Measurements from ENCODE around the gene CNIH2. TPM values are rescaled to one million over a fixed set of nuclear protein-coding genes. Genes with fewer than 3 reads are reported as not detected.

The CNIH2 gene
- total and polyA plus RNA-seq, 4 donors, result 1.1 to 3.4 (median 1.5) TPM

- TF ChIP-seq CTCF (IDR thresholded peaks at IDR 0.05; ENCODE audit: control extremely low read depth, extremely low read depth), result no peak
- 92 to 94% methylated on average over 19 of the region's 19 CpGs for WGBS, 2 donors
Observed at GRCh38 chr11:66333220-66333877, 55.4 kb downstream of the CNIH2 start.

More at GRCh38 chr11:66333220-66333877, 55.4 kb downstream of the CNIH2 start:
- H3K4me3 ChIP-seq, result no peak overlapping the region
- DNase-seq, result no peak
- peaks cover 0 to 1% (median 0%) of the 10 kb centered on the region in 4 donors for H3K9me3 ChIP-seq (ENCODE audit: control insufficient read depth in 4 of 4, insufficient read depth in 3 of 4, low read length in 3 of 4)
- no peaks in the 10 kb centered on the region for H3K27me3 ChIP-seq (ENCODE audit: control insufficient read depth in 3 of 3, insufficient read depth in 3 of 3, low read length in 2 of 3)
- H3K4me1 ChIP-seq (ENCODE audit: control insufficient read depth in 5 of 5, insufficient read depth in 5 of 5, low read length in 5 of 5), result peaks cover 0 to 28% (median 13%) of the 10 kb centered on the region in 5 donors
- H3K9ac ChIP-seq (ENCODE audit: insufficient read depth in 1 of 2, low read length in 2 of 2), result no peak overlapping the region
- no peak overlapping the region for H3K27ac ChIP-seq (ENCODE audit: low read depth in 1 of 2, low read length in 1 of 2)
- no peak for ATAC-seq (ENCODE audit: insufficient read depth, low FRiP score)
- peaks cover 0 to 30% (median 0%) of the 10 kb centered on the region in 4 donors for H3K36me3 ChIP-seq (ENCODE audit: control insufficient read depth in 4 of 4, insufficient read depth in 4 of 4, low read length in 4 of 4)

Other genes starting within 250 kb of the CNIH2 start
- gene GAL3ST3, start 229.0 kb upstream of the CNIH2 start, total RNA-seq, result not detected
- gene GAL3ST3, start 229.0 kb upstream of the CNIH2 start, polyA plus RNA-seq, result not detected
- gene SF3B2, start 225.8 kb upstream of the CNIH2 start, total RNA-seq, result 100 to 1,000 TPM; 130 to 187 TPM
- 100 to 1,000 TPM in 1 of 2 donors, 10 to 100 TPM in 1; 78.0 to 139 TPM for gene SF3B2, start 225.8 kb upstream of the CNIH2 start, polyA plus RNA-seq
- 10 to 100 TPM; 42.8 to 48.8 TPM for gene PACS1, start 207.9 kb upstream of the CNIH2 start, total RNA-seq
- 10 to 100 TPM; 22.2 to 26.6 TPM for gene PACS1, start 207.9 kb upstream of the CNIH2 start, polyA plus RNA-seq
- gene KLC2, start 20.5 kb upstream of the CNIH2 start, total RNA-seq, result 10 to 100 TPM in 1 of 2 donors, 1 to 10 TPM in 1; 8.5 to 30.8 TPM
- 10 to 100 TPM; 17.8 to 34.2 TPM for gene KLC2, start 20.5 kb upstream of the CNIH2 start, polyA plus RNA-seq
- 100 to 1,000 TPM in 1 of 2 donors, 10 to 100 TPM in 1; 78.6 to 162 TPM for gene RAB1B, start 9.5 kb upstream of the CNIH2 start, total RNA-seq
- gene RAB1B, start 9.5 kb upstream of the CNIH2 start, polyA plus RNA-seq, result 100 to 1,000 TPM; 174 to 203 TPM
- 100 to 1,000 TPM in 1 of 2 donors, 10 to 100 TPM in 1; 46.6 to 123 TPM for gene YIF1A, start 11.0 kb downstream of the CNIH2 start, total RNA-seq
- 100 to 1,000 TPM; 105 to 128 TPM for gene YIF1A, start 11.0 kb downstream of the CNIH2 start, polyA plus RNA-seq
- gene TMEM151A, start 13.7 kb downstream of the CNIH2 start, total RNA-seq, result under 1 TPM; 0.23 to 0.28 TPM
- gene TMEM151A, start 13.7 kb downstream of the CNIH2 start, polyA plus RNA-seq, result under 1 TPM; 0.09 to 0.91 TPM
- 10 to 100 TPM; 25.9 to 53.5 TPM for gene CD248, start 38.9 kb downstream of the CNIH2 start, total RNA-seq
- gene CD248, start 38.9 kb downstream of the CNIH2 start, polyA plus RNA-seq, result 10 to 100 TPM in 1 of 2 donors, 1 to 10 TPM in 1; 9.2 to 20.1 TPM
- gene RIN1, start 58.3 kb downstream of the CNIH2 start, total RNA-seq, result 10 to 100 TPM in 1 of 2 donors, 1 to 10 TPM in 1; 1.9 to 15.1 TPM
- gene RIN1, start 58.3 kb downstream of the CNIH2 start, polyA plus RNA-seq, result 10 to 100 TPM in 1 of 2 donors, 1 to 10 TPM in 1; 6.9 to 12.4 TPM
- 10 to 100 TPM; 23.7 to 38.0 TPM for gene BRMS1, start 66.9 kb downstream of the CNIH2 start, total RNA-seq
- 10 to 100 TPM; 60.4 to 88.7 TPM for gene BRMS1, start 66.9 kb downstream of the CNIH2 start, polyA plus RNA-seq
- 10 to 100 TPM; 27.6 to 28.0 TPM for gene B4GAT1, start 69.5 kb downstream of the CNIH2 start, total RNA-seq
- 10 to 100 TPM; 18.2 to 20.3 TPM for gene B4GAT1, start 69.5 kb downstream of the CNIH2 start, polyA plus RNA-seq
- 10 to 100 TPM in 1 of 2 donors, 1 to 10 TPM in 1; 6.5 to 19.4 TPM for gene SLC29A2, start 93.6 kb downstream of the CNIH2 start, total RNA-seq
- 10 to 100 TPM; 13.1 to 14.3 TPM for gene SLC29A2, start 93.6 kb downstream of the CNIH2 start, polyA plus RNA-seq
- under 1 TPM; 0.06 to 0.09 TPM for gene NPAS4, start 142.9 kb downstream of the CNIH2 start, total RNA-seq
- gene NPAS4, start 142.9 kb downstream of the CNIH2 start, polyA plus RNA-seq, result under 1 TPM; 0.07 to 0.14 TPM
- 10 to 100 TPM; 32.7 to 46.6 TPM for gene MRPL11, start 160.7 kb downstream of the CNIH2 start, total RNA-seq
- gene MRPL11, start 160.7 kb downstream of the CNIH2 start, polyA plus RNA-seq, result 10 to 100 TPM; 35.8 to 56.8 TPM
- gene PELI3, start 188.7 kb downstream of the CNIH2 start, total RNA-seq, result 10 to 100 TPM in 1 of 2 donors, 1 to 10 TPM in 1; 4.9 to 12.6 TPM
- gene PELI3, start 188.7 kb downstream of the CNIH2 start, polyA plus RNA-seq, result 1 to 10 TPM; 6.1 to 8.9 TPM
- 10 to 100 TPM; 25.5 to 76.3 TPM for gene DPP3, start 202.3 kb downstream of the CNIH2 start, total RNA-seq
- 10 to 100 TPM; 25.4 to 63.9 TPM for gene DPP3, start 202.3 kb downstream of the CNIH2 start, polyA plus RNA-seq
- 10 to 100 TPM; 41.4 to 75.6 TPM for gene BBS1, start 232.5 kb downstream of the CNIH2 start, total RNA-seq
- gene BBS1, start 232.5 kb downstream of the CNIH2 start, polyA plus RNA-seq, result 10 to 100 TPM; 12.5 to 17.3 TPM